ENCODE measurements around the gene TANC1. TPM values are rescaled to one million over a fixed set of nuclear protein-coding genes. Genes with fewer than 3 reads are reported as not detected.

Gene TANC1
- total RNA-seq, 2 experiments from 2014 or later, result 0.41 to 0.47 TPM

DNA sequence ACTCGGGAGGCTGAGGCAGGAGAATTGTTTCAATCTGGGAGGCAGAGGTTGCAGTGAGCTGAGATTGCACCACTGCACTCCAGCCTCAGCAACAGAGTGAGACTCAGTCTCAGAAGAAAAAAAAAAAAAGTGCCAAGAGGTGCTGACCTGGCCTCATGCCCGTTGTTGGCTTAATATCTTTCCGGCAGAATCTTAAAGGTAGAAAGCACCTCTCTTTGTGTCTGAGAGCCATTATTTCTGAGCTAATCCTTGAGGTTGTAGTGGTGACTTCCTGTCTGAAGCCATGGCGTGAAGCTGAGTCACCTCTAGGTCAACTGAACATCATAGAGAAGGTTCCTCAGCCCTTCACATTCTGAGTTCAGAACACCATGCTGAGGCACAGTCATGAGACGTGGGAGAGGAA, 257.6 kb downstream of the TANC1 start:
- ChIA-PET POLR2A (no interaction called here), CTCF (interaction anchor here (0.7 kb wide), 1 partner anchor 574 kb away, joined by 3 read pairs; no protein-coding TSS in a partner anchor)
- Mint-ChIP-seq H3K4me1 (ENCODE audit: low read depth) (peaks cover 42% of the 10 kb centered on the region), H3K9me3 (no peaks in the 10 kb centered on the region), H3K27me3 (no peaks in the 10 kb centered on the region), H3K27ac (peak overlapping the region; percentile 37), H3K4me3 (no peak overlapping the region), H3K36me3 (ENCODE audit: low read depth) (no peaks in the 10 kb centered on the region)
- peaks cover 14% of the 10 kb centered on the region for H3K4me1 ChIP-seq (ENCODE audit: insufficient read depth, low read length)
- DNase-seq (peak in 5 of 14 experiments; percentile 6 to 69 (median 42)), ATAC-seq (ENCODE audit: poor library complexity) (peak; percentile 71)
- no peak overlapping the region for H3K27ac ChIP-seq (ENCODE audit: low read depth in 1 of 2, low read length in 2 of 2)
- intact Hi-C loops (cut with DNase I, micrococcal nuclease), result no loop called here
- H3K9me3 ChIP-seq (ENCODE audit: control insufficient read depth in 1 of 2, insufficient read depth in 1 of 2, low read length in 2 of 2), result no peaks in the 10 kb centered on the region
- TF ChIP-seq, protein P1, sequence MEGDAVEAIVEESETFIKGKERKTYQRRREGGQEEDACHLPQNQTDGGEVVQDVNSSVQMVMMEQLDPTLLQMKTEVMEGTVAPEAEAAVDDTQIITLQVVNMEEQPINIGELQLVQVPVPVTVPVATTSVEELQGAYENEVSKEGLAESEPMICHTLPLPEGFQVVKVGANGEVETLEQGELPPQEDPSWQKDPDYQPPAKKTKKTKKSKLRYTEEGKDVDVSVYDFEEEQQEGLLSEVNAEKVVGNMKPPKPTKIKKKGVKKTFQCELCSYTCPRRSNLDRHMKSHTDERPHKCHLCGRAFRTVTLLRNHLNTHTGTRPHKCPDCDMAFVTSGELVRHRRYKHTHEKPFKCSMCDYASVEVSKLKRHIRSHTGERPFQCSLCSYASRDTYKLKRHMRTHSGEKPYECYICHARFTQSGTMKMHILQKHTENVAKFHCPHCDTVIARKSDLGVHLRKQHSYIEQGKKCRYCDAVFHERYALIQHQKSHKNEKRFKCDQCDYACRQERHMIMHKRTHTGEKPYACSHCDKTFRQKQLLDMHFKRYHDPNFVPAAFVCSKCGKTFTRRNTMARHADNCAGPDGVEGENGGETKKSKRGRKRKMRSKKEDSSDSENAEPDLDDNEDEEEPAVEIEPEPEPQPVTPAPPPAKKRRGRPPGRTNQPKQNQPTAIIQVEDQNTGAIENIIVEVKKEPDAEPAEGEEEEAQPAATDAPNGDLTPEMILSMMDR (IDR thresholded peaks at IDR 0.05), result no peak
- H3K27me3 ChIP-seq (ENCODE audit: control insufficient read depth in 1 of 2, insufficient read depth in 2 of 2, low read length in 2 of 2), result no peaks in the 10 kb centered on the region
- no peaks in the 10 kb centered on the region for H3K36me3 ChIP-seq (ENCODE audit: insufficient read depth, low read length)
- H3K4me3 ChIP-seq (ENCODE audit: low read length), result no peak overlapping the region

- Histone ChIP-seq H3K27me3 (ENCODE audit: control insufficient read depth in 1 of 2, insufficient read depth in 2 of 2, low read length in 2 of 2) (no peaks in the 10 kb centered on the region), H3K36me3 (ENCODE audit: insufficient read depth, low read length) (no peaks in the 10 kb centered on the region), H3K4me3 (ENCODE audit: low read length) (no peak overlapping the region), H3K4me1 (ENCODE audit: insufficient read depth, low read length) (peaks cover 14% of the 10 kb centered on the region), H3K27ac (ENCODE audit: low read depth in 1 of 2, low read length in 2 of 2) (no peak overlapping the region), H3K9me3 (ENCODE audit: control insufficient read depth in 1 of 2, insufficient read depth in 1 of 2, low read length in 2 of 2) (no peaks in the 10 kb centered on the region)
- H3K9me3 Mint-ChIP-seq, result no peaks in the 10 kb centered on the region
- ATAC-seq (ENCODE audit: poor library complexity), result no peak
- DNase-seq, result no peak
- no peaks in the 10 kb centered on the region for H3K36me3 Mint-ChIP-seq (ENCODE audit: low read depth)
- intact Hi-C loops (cut with DNase I, micrococcal nuclease), result no loop called here
- POLR2A ChIA-PET, result interaction anchor here (0.9 to 1.3 kb wide), 3 partner anchors 17 to 20 kb away, joined by 3 to 5 read pairs (median 3); no protein-coding TSS in a partner anchor
- no peak overlapping the region for H3K4me3 Mint-ChIP-seq
- TF ChIP-seq, protein P1 (IDR thresholded peaks at IDR 0.05), result no peak
- no peaks in the 10 kb centered on the region for H3K27me3 Mint-ChIP-seq
- CTCF ChIA-PET, result interaction anchor here (0.7 kb wide), 1 partner anchor 573 kb away, joined by 3 read pairs; no protein-coding TSS in a partner anchor
- peak overlapping the region; percentile 47 for H3K27ac Mint-ChIP-seq
- H3K4me1 Mint-ChIP-seq (ENCODE audit: low read depth), result peaks cover 42% of the 10 kb centered on the region
Measured at GRCh38 chr2:159226608-159227385, 258.4 kb downstream of the TANC1 start.

DNA sequence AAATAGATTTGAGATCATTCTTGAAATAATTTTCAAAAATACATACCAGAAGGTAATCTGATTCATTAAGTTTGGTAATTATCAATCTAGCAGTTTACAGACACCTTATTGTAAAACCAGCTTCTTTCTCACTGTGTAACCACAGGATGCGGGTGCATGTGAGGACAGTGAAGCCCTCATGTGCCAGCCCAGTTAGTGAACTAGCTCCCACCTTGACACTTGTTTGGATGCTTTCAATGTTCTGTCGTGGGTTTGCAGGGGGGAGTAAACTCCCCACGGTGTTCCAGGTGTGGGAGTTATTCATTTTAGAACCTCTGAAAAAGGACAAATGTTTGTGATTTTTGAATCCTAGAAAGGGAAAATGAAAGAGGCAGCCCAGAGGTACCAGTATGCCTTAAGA, 259.0 kb downstream of the TANC1 start:
- Histone ChIP-seq H3K4me3 (ENCODE audit: low read length) (no peak overlapping the region), H3K9me3 (ENCODE audit: control insufficient read depth in 1 of 2, insufficient read depth in 1 of 2, low read length in 2 of 2) (no peaks in the 10 kb centered on the region), H3K36me3 (ENCODE audit: insufficient read depth, low read length) (no peaks in the 10 kb centered on the region), H3K4me1 (ENCODE audit: insufficient read depth, low read length) (peaks cover 14% of the 10 kb centered on the region), H3K27me3 (ENCODE audit: control insufficient read depth in 1 of 2, insufficient read depth in 2 of 2, low read length in 2 of 2) (no peaks in the 10 kb centered on the region), H3K27ac (ENCODE audit: low read depth in 1 of 2, low read length in 2 of 2) (no peak overlapping the region)
- intact Hi-C loops (cut with DNase I, micrococcal nuclease), result no loop called here
- ATAC-seq (ENCODE audit: poor library complexity) (peak; percentile 41), DNase-seq (peak in 2 of 14 experiments; percentile 9 to 65)
- ChIA-PET CTCF (no interaction called here), POLR2A (interaction anchor here (0.9 to 1.3 kb wide), 3 partner anchors 17 to 19 kb away, joined by 3 to 5 read pairs (median 3); no protein-coding TSS in a partner anchor)
- H3K27me3 Mint-ChIP-seq, result no peaks in the 10 kb centered on the region
- H3K9me3 Mint-ChIP-seq, result no peaks in the 10 kb centered on the region
- TF ChIP-seq, protein P1 (IDR thresholded peaks at IDR 0.05), result no peak
- H3K4me1 Mint-ChIP-seq (ENCODE audit: low read depth), result peaks cover 42% of the 10 kb centered on the region
- peak overlapping the region; percentile 47 for H3K27ac Mint-ChIP-seq
- H3K4me3 Mint-ChIP-seq, result no peak overlapping the region
- H3K36me3 Mint-ChIP-seq (ENCODE audit: low read depth), result peaks cover 4% of the 10 kb centered on the region

All from CD4-positive, alpha-beta T cell (primary cell).